NCI-H1694 (cell line): ENCODE data around the gene STEAP3.

Source experiments
- DNase-seq: peaks from one replicate; lab custom pipeline; 2025; lab: John Stamatoyannopoulos, UW

STEAP3 gene

GRCh38 chr2:119294671-119295070 lies 71.0 kb downstream of the STEAP3 start:
- DNase-seq, result no peak

- DNase-seq, result no peak
Observed at GRCh38 chr2:119295688-119296375, 72.2 kb downstream of the STEAP3 start.

- no peak for DNase-seq
Observed at GRCh38 chr2:119301413-119301812, 77.8 kb downstream of the STEAP3 start.

DNA sequence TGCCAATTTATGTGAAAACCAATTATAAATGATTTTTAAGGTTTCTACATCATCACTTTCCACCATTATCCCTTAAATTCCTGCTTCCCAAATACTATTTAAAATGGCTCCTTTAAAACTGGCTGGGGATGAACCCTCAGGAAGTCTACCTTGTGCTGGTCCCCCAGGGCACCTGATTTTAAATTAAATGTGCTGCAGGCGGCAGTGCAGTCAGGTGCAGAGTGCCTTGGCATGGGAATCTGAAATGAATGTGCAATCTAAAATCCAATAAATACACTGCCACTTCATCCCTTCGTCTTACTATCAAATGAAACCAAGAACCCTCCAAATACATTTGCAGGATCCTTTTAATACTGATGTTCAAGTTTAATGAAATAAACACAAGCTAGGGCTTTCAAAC lies 81.2 kb downstream of the STEAP3 start:
- no peak for DNase-seq

DNA sequence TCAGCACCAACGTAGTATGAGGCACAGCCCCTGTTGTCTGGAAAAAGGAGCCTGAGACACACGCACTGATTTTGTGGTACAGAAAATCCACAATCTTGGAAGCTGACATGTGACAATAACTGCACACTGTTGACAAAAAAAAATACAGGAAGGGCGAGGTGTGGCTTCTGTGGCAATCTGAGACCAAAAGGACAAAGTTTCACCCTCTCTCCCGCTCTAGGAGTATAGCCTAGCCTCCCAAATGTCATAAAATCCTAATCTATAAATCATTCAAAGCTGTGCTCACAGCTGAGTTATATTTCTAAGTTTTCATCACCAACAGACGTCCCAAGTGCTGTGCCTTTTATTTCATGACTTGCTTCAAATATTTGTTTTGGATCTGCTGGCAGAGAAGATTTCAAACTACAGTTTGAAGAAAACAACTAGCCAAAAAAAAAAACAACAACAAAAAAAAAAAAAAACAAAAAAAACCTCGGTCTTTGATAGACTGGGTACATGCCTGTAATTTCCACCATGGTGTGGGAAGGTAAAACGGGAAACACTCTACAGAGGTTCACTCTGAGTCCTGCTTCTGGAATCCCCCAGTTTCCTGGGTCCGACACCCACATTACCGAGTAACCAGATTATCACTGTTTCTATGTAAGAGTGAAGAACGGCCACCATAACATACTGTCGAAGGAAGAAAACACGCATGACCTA lies 82.0 kb downstream of the STEAP3 start:
- DNase-seq, result no peak

DNA sequence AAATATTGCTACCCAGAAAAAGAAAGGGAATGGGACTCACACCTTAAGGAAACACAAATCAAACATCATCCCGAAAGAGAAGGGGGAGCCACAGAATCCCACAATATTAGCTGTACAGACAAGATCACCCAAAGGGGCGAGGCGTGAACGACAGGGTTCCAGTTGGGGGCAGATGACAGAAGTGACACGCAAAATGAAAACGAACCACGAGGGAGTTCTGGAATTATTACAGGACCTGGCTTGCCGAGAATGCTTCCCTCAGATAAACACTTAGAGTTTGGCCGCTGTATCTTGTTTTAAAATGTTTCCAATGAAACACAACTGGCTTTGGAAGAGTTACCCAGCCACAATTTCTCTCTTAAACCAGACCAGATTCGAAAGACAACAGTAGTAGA lies 82.6 kb downstream of the STEAP3 start:
- no peak for DNase-seq

GRCh38 chr2:119307419-119308140 lies 83.9 kb downstream of the STEAP3 start:
- no peak for DNase-seq

DNA sequence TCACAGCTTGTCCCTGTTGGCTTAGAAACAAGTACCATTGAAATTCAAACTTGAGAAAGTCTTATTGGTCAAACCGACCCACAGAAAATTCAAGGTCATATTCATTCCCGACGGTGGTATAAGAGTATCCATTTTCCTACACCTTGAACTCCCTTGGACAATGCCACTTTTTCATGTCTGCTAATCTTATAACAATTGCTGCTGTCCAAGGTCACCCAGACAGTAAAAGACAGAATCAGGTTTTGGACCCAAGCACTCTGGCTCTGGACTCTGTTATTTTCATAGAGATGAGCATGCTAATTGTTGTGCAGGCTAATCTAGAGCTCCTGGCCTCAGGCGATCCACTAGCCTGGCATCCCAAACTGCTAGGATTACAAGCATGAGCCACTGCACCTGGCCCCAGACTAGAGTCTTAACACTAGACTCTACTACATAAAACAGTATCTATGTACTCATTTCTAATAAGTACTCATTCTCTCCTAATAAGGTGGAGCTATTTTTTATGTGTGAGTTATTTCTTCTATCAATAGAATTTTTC lies 85.2 kb downstream of the STEAP3 start:
- DNase-seq, result no peak

GRCh38 chr2:119311371-119311770 lies 87.7 kb downstream of the STEAP3 start:
- no peak for DNase-seq

GRCh38 chr2:119311831-119312230 lies 88.2 kb downstream of the STEAP3 start:
- DNase-seq, result no peak
